ENCODE measurements around the gene NKAIN1.
"Not testable (repeated sequence)": the region's sequence is repeated elsewhere in the genome, so short reads cannot be mapped to it uniquely, and the experiment has no call there.

Gene NKAIN1

DNA sequence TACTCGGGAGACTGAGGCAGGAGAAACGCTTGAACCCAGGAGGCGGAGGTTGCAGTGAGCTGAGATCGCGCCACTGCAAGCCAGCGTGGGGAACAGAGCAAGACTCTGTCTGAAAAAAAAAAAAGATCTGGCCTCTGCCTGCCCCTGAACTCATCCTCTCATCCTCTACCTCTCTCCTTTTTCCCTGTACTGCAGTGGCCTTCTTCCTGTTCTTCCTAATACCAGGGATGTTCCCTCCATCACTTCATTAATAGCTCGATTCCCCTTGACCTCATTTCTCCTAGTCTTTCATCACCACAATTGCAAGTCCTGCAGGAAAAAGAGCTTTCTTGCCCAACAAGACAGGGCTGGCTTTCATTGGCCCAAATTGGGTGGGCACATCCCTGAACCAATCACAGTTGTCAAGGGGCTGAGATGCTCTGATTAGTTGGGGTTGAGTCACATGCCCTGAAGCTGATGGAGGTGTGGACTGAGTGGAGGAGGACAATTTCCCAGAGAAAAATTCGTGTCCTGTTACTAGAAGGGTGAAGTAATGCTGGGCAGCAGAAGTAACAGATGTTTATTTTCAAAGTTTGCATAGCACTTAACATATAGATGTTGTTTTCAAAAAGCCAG lies 87.4 kb downstream of the NKAIN1 start:
- peak; percentile 67 for DNase-seq (ENCODE audit: low spot score)

GRCh38 chr1:31151402-31151801 lies 88.3 kb downstream of the NKAIN1 start:
- no peak for DNase-seq (ENCODE audit: low spot score)

- DNase-seq (ENCODE audit: low spot score), result no peak
Measured at GRCh38 chr1:31148409-31148808, 91.3 kb downstream of the NKAIN1 start.

DNA sequence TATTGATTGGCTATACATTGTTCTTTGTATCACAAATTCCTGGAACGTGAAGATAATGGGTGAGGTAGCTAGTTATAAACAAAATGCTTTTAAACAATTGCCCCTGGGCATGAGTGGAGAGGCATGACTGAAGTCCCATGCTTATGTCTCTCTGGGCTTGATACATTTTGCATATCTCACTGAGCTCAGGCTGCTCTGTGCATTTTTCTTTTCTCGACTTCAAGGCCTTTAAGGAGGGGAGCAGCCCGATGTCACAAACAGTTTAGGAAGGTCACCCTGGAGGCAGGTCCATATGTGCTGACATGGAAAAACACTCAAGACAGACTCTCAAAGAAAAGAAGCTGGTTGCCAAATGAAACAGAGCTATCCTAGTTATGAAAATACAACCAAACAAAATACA lies 94.0 kb downstream of the NKAIN1 start:
- no peak for DNase-seq (ENCODE audit: low spot score)

GRCh38 chr1:31144442-31144841 lies 95.2 kb downstream of the NKAIN1 start:
- no peak for DNase-seq (ENCODE audit: low spot score)

DNA sequence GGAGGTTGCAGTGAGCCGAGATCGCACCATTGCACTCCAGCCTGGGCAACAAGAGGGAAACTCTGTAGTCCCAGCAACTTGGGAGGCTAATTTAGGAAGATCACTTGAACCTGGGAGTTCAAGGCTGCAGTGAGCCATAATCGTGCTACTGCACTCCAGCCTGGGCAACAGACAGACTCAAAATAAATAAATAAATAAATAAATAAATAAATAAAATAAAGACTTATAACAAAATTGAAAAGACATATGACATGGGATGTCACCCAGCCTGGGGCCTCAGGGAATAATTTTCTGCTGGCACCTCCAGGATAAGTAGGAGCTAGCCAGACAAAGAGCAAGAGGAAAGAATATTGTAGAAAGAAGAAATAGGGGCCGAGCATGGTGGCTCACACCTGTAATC lies 96.2 kb downstream of the NKAIN1 start:
- DNase-seq (ENCODE audit: low spot score), result no peak

DNA sequence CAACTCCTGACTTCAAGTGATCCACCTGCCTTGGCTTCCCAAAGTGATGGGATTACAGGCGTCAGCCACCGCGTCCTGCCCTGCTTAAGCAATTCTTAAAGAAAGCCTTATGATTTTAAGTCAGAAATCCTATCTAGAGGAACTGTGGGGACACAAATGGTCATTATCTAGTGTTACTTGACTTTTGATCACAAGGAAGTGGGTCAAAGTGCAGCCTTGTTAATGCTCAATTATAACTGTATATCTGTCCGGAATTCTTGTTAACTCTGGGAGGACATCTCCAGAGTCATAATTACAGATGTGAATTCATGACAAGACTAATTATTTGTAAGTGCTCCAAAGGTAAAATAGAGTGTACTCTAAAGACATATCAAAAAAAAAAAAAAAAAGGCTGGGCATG lies 97.3 kb downstream of the NKAIN1 start:
- DNase-seq (ENCODE audit: low spot score), result no peak

DNA sequence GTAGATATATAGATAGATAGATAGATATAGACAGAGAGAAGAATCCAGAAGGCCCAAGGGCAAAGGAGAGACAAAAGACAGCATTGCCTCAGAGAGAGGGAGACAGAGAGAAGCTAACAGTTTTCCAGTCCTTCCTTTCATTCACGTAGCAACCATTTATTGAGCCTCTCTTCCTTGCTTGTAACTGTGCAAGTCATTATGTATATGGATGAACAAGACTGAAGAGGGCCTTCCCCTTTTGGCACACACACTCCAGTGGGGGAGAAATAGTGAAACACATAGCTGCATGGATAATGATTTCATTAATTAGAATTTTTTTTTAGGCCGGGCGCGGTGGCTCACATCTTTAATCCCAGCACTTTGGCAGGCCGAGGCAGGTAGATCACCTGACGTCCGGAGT lies 99.4 kb downstream of the NKAIN1 start:
- DNase-seq (ENCODE audit: low spot score), result no peak

DNA sequence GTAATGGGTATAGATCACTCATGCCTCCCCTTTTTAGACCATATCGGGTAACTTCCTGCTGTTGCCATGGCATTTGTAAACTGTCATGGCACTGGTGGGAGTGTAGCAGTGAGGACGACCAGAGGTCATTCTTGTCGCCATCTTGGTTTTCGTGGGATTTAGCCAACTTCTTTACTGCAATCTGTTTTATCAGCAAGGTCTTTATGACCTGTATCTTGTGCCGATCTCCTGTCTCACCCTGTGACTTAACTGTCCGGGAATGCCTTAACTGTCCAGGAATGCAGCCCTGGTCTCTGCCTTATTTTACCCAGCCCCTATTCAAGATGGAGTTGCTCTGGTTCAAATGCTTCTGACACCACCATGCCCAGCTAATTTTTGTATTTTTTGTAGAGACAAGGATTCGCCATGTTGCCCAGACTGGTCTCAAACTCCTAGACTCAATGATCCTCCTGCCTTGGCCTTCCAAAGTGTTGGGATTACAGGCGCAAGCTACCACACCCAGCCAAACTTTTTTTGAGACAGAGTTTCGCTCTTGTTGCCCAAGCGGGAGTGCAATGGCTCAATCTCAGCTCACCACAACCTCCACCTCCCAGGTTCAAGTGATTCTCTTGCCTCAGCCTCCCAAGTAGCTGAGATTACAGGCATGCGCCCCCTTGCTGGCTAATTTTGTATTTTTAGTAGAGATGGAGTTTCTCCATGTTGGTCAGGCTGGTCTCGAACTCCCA lies 100.7 kb downstream of the NKAIN1 start:
- not testable (repeated sequence) for DNase-seq (ENCODE audit: low spot score)

DNA sequence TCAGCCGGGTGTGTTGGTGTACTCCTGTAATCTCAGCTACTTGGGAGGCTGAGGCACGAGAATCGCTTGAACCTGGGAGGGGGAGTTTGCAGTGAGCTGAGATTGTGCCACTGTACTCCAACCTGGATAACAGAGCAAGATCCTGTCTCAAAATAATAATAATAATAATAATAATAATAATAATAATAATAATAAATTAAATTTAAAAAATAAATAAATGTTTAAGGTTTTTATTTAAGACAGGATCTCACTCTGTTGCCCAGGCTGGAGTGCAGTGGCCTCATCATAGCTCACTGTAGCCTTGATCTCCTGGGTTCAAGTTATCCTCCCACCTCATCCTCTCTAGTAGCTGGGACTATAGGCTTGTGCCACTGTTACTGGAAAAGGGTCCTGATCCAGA lies 101.8 kb downstream of the NKAIN1 start:
- DNase-seq (ENCODE audit: low spot score), result not testable (repeated sequence)

DNA sequence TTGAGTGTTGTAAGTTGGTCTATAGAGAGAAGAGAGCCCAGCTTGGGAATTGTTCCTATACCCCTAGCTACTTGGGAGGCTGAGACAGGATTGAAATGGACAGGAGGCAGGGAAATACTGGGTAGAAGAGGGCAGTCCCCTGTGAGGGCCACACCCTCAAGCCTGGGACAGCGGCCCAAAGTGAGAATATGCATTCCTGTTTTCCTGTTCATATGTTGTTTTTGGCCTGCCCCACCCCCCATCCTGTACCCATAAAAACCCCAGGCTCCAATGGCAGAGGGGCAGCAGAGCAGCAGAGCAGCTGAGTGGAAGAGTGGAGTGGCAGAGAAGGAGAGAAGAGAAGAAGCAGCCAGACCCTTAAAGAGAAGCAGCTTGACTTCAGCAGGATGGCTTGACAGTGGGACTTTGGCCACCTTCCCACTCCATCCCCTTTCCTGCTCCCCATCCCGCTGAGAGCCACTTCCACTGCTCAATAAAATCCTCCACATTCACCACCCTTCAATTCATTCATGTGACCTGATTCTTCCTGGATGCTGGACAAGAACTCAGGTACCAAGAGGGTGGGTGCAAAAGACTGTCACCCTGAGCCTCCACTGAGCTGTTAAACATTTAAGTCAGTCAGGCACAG lies 103.6 kb downstream of the NKAIN1 start:
- DNase-seq (ENCODE audit: low spot score), result no peak

DNA sequence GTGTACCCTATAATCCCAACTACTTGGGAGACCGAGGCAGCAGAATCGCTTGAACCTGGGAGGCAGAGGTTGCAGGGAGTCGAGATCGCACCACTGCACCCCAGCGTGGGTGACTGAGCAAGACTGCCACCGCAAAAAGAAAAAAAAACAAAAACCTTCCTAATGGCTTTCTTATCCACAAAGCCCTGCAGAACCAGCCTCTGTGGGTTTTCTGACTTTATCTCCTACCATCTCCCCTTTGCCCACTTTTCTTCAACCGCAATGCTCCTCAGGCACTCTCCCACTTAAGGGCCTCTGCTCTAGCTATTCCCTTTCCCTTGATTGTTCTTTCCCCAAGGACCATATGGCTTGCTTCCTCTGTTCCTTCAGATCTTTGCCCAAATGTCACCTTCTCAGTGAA lies 106.3 kb downstream of the NKAIN1 start:
- DNase-seq (ENCODE audit: low spot score), result no peak

All from hepatic stellate cell (primary cell).